K562 (cell line): ENCODE measurements around the gene GLT1D1. TPM values are rescaled to one million over a fixed set of nuclear protein-coding genes. Genes with fewer than 3 reads are reported as not detected.

Source experiments
- ATAC-seq: fragments of 200-7000 bp; cut with Tn5 transposase; 3 replicates; pipeline ENCODE4 v1.9.1; 2020; ENCODE audit warnings: moderate library complexity
- BruUV-seq: library from RNA; stranded (reverse); fragments of 400-500 nt; replicated peaks from 2 replicates; lab custom pipeline; 2021; lab: Mats Ljungman, UMichigan
- CTCF ChIA-PET: fragments of 300-600 bp; formaldehyde crosslinking; extraction: SDS; loops from one replicate; lab custom pipeline; 2021; ENCODE audit warnings: low intra/inter-chr PET ratio; lab: Yijun Ruan, JAX
- POLR2A ChIA-PET: fragments of 300-600, 350-650 bp; sonication (Branson Sonifier 250); formaldehyde crosslinking; extraction: SDS; loops from one replicate; lab custom pipeline; 2021; ENCODE audit warnings: antibody characterized with exemption, inconsistent platforms; lab: Yijun Ruan, JAX
- DNase-seq, 4 experiments: peaks; one replicate each; pipeline versions ENCODE4 v3.0.0 to v3.0.0-alpha.2; 2011 to 2018; ENCODE audit warnings: low spot score in 3 of 4, mixed read lengths in 3 of 4; ENCODE audit errors: extremely low read depth in 1 of 4
- FAIRE-seq: peaks from 2 replicates; lab custom pipeline; 2011; peaks lifted over from hg19 to GRCh38; lab: Jason Lieb, UNC
- H2AFZ ChIP-seq: 2 replicates; pipeline ENCODE4 v1.6.0; 2011; ENCODE audit warnings: low read depth, low read length, control low read depth, inconsistent platforms
- H3K27ac ChIP-seq: fragments of 200-600 bp; 3 replicates; pipeline ENCODE4 v1.8.0; 2011; ENCODE audit warnings: low read depth, mild to moderate bottlenecking, control low read depth, inconsistent platforms, low read length, moderate library complexity, mixed read lengths; ENCODE audit errors: extremely low read depth
- H3K27me3 ChIP-seq, 2 experiments: fragments of 300-600 bp in 1 of 2; 2 replicates in 1 of 2; 3 replicates in 1 of 2; pipeline versions ENCODE4 v1.6.0 to v1.8.0; 2011; ENCODE audit warnings: inconsistent platforms in 2 of 2, low read length in 2 of 2, mild to moderate bottlenecking in 1 of 2, mixed read lengths in 1 of 2, moderate library complexity in 1 of 2; ENCODE audit not compliant: control insufficient read depth in 2 of 2, insufficient read depth in 2 of 2
- H3K36me3 ChIP-seq: fragments of 300-600 bp; 3 replicates; pipeline ENCODE4 v1.8.0; 2011; ENCODE audit warnings: mild to moderate bottlenecking, low read length, inconsistent platforms; ENCODE audit not compliant: control insufficient read depth, insufficient read depth
- H3K4me1 ChIP-seq, 2 experiments: fragments of 200-600 bp in 1 of 2; replicated peaks in 1 of 2; 2 replicates in 1 of 2; 3 replicates in 1 of 2; pipeline versions ENCODE4 v1.5.1 to v1.8.0; 2011; ENCODE audit warnings: inconsistent platforms in 2 of 2, low read length in 2 of 2, mild to moderate bottlenecking in 1 of 2, mixed read lengths in 1 of 2, moderate library complexity in 1 of 2; ENCODE audit not compliant: control insufficient read depth in 2 of 2, insufficient read depth in 2 of 2
- H3K4me2 ChIP-seq: 2 replicates; pipeline ENCODE4 v1.6.1; 2011; ENCODE audit warnings: low read length, control low read depth, inconsistent platforms, mixed read lengths; ENCODE audit not compliant: insufficient read depth
- H3K4me3 ChIP-seq: fragments of 200-600 bp; sonication (generic), shearing (Covaris generic); 2 replicates; pipeline ENCODE4 v1.5.1; 2016; ENCODE audit warnings: control low read depth, inconsistent platforms
- H3K79me2 ChIP-seq: fragments of 200-600 bp; 3 replicates; pipeline ENCODE4 v1.8.0; 2011; ENCODE audit warnings: low read length, inconsistent platforms; ENCODE audit not compliant: control insufficient read depth, insufficient read depth
- H3K9ac ChIP-seq, 2 experiments: 2 replicates each; pipeline versions ENCODE4 v1.6.0 to v1.6.1; 2011; ENCODE audit warnings: low read depth in 2 of 2, low read length in 2 of 2, control low read depth in 1 of 2, inconsistent platforms in 1 of 2, mild to moderate bottlenecking in 1 of 2, mixed read lengths in 1 of 2; ENCODE audit not compliant: insufficient read depth in 1 of 2
- H3K9me1 ChIP-seq: one replicate; pipeline ENCODE4 v1.6.0; 2011; ENCODE audit warnings: inconsistent platforms, mild to moderate bottlenecking, low read length, moderate library complexity; ENCODE audit not compliant: control insufficient read depth, insufficient read depth
- H3K9me3 ChIP-seq: replicated peaks from 2 replicates; pipeline ENCODE4 v1.5.1; 2011; ENCODE audit warnings: low read depth, low read length, inconsistent platforms; ENCODE audit not compliant: control insufficient read depth, insufficient read depth
- H4K20me1 ChIP-seq: replicated peaks from 2 replicates; pipeline ENCODE4 v1.6.1; 2011; ENCODE audit warnings: low read length, inconsistent platforms, mixed read lengths; ENCODE audit not compliant: control insufficient read depth, insufficient read depth
- BRF1 ChIP-seq: IDR thresholded peaks from 3 replicates; pipeline ENCODE4 v1.6.1; 2011; ENCODE audit warnings: borderline replicate concordance, mild to moderate bottlenecking; ENCODE audit not compliant: insufficient read length; ENCODE audit errors: extremely low read depth
- MAFF ChIP-seq: IDR thresholded peaks from 2 replicates; pipeline ENCODE4 v1.6.1; 2012; ENCODE audit warnings: low read length, improper control_type of control experiment
- MCM7 ChIP-seq, 2 experiments: fragments of 450-650 bp; IDR thresholded peaks; 2 replicates each; pipeline ENCODE4 v1.6.1; 2016 to 2018
- NCOA2 ChIP-seq, 2 experiments: fragments of 450-650 bp; IDR thresholded peaks; 2 replicates each; pipeline ENCODE4 v1.6.1; 2018; ENCODE audit warnings: mild to moderate bottlenecking in 2 of 2, moderate library complexity in 1 of 2; ENCODE audit not compliant: partially characterized antibody in 2 of 2
- RBM14 ChIP-seq: fragments of 200-400 bp; formaldehyde crosslinking; IDR thresholded peaks from 2 replicates; pipeline ENCODE4 v1.6.1; 2018; ENCODE audit warnings: low read depth, mild to moderate bottlenecking, low read length, moderate library complexity, borderline replicate concordance; ENCODE audit not compliant: insufficient read depth
- SMARCB1 ChIP-seq: IDR thresholded peaks from 2 replicates; pipeline ENCODE4 v1.6.1; 2011; ENCODE audit warnings: improper control_type of control experiment, low read depth; ENCODE audit not compliant: insufficient read length
- TFAM ChIP-seq: fragments of 250-450 bp; sonication (Bioruptor Pico); conservative IDR thresholded peaks from 2 replicates; pipeline ENCODE4 v1.5.0; 2021; ENCODE audit warnings: mild to moderate bottlenecking, moderate library complexity
- ZNF354B ChIP-seq: fragments of 250-450 bp; sonication (Bioruptor Pico); IDR thresholded peaks from 2 replicates; pipeline ENCODE4 v1.4.0; 2020
- WGBS: fragments of 100-300 bp; shearing (Covaris generic); methylation state at CpG from one replicate; pipeline ENCODE4 v1.1.6; 2016; ENCODE audit warnings: low coverage, mixed read lengths; ENCODE audit not compliant: insufficient coverage; ENCODE audit errors: missing lambda C conversion rate; 5-methylcytosine and 5-hydroxymethylcytosine counted together
- in situ Hi-C: fragments of 300-500 bp; cut with MboI; formaldehyde crosslinking; loops from 4 replicates; pipeline ENCODE4 v1.15.0; 2018; ENCODE audit warnings: inconsistent platforms, mixed read lengths
- intact Hi-C: fragments of 100-400 bp; cut with micrococcal nuclease; formaldehyde crosslinking; loops from 2 replicates; pipeline ENCODE4 v1.14.2; 2022
- polyA plus RNA-seq, 8 experiments: library from polyadenylated mRNA; depleted of rRNA in 4 of 8; stranded (reverse) in 5 of 8; unstranded in 3 of 8; fragments of >200 nt; fragmentation: Nextera tagmentation in 2 of 8; fragmentation: Illumina TruSeq in 1 of 8; extraction: Ambion mirVana in 2 of 8; extraction: Trizol in 1 of 8; gene quantifications; 2 replicates each; pipeline versions ENCODE4 v1.2.1 to v1.2.3, GENCODE V29; 2011 to 2014; ENCODE audit warnings: inconsistent platforms in 1 of 8, missing spikeins in 1 of 8
- total RNA-seq, 7 experiments: library from RNA; depleted of rRNA in 6 of 7; stranded (reverse); fragments of >200 nt in 6 of 7; fragmentation: Illumina TruSeq in 2 of 7; extraction: Trizol in 2 of 7; gene quantifications; 2 replicates each; pipeline versions ENCODE4 v1.2.1 to v1.2.3, GENCODE V29; 2011 to 2021; ENCODE audit warnings: low replicate concordance in 1 of 7
- TF ChIP-seq, protein P1 (sequence below): fragments of 450-650 bp; IDR thresholded peaks from 2 replicates; pipeline ENCODE4 v1.6.1; 2016; ENCODE audit warnings: missing biosample characterization, missing genetic modification characterization

Gene GLT1D1
- total and polyA plus RNA-seq, 9 of the 15 experiments (the other 6 are each of a cell fraction or from before 2014, with no cell fraction given): 0.04 TPM; not detected in 8

DNA sequence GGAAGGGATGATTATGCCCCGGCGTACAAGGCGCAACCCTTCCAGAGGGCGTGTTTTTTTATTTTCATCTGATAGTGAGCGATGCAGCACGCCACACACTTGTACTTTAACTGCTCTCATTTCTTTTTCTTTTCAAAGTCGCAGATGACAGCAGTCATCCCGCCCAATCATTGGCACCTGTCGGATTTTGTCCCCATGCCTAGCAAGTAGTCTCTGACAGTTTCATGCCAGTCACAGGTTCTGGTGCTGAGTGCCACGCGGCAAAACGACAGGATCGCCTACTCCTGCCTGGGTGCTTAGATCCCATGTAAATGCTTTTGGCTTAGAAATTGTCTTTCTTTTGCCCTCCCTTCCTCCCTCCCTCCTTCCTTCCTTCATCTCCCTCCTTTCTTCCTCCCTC lies 117.7 kb downstream of the GLT1D1 start:
- intact Hi-C loops: no loop called here
- BruUV-seq: no TSS peak

DNA sequence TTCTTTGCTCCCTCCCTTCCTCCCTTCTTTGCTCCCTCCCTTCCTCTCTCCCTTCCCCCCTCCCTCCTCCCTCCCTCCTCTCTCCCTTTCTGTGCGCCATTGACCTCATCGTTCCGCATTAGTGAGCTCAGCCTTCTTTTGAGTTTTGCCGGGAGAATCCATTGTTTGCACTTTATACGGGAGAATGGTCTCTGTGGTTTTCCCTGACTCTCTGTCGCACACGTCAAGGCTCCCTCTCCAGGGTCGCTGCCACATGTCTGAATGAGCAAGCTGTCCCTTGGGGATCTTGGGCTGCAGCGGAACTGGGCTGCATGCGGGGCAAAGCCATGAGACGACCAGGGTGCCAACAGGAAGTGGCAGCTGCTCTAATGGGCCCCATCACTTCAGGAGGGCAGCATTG lies 118.5 kb downstream of the GLT1D1 start:
- no peaks in the 10 kb centered on the region for H3K79me2 ChIP-seq
- peaks cover 11 to 64% of the 10 kb centered on the region in 2 experiments; a peak in 4 of 5 replicates for H3K27me3 ChIP-seq
- no peak for TF ChIP-seq RBM14
- TF ChIP-seq MCM7 (IDR thresholded peaks at IDR 0.05): no peak
- no peak for TF ChIP-seq MAFF
- TF ChIP-seq, protein P1, sequence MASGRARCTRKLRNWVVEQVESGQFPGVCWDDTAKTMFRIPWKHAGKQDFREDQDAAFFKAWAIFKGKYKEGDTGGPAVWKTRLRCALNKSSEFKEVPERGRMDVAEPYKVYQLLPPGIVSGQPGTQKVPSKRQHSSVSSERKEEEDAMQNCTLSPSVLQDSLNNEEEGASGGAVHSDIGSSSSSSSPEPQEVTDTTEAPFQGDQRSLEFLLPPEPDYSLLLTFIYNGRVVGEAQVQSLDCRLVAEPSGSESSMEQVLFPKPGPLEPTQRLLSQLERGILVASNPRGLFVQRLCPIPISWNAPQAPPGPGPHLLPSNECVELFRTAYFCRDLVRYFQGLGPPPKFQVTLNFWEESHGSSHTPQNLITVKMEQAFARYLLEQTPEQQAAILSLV (tag): no peak
- TF ChIP-seq, all 486 proteins: peak for 0
- Histone ChIP-seq H3K9ac (no peak overlapping the region), H2AFZ (no peak overlapping the region), H3K36me3 (no peaks in the 10 kb centered on the region), H3K4me1 (no peaks in the 10 kb centered on the region), H3K27ac (no peak overlapping the region), H3K4me2 (no peak overlapping the region), H4K20me1 (peaks cover 3% of the 10 kb centered on the region; the same call in 1 of the 2 replicates), H3K9me1 (no peaks in the 10 kb centered on the region), H3K9me3 (no peaks in the 10 kb centered on the region), H3K4me3 (no peak overlapping the region)
- POLR2A ChIA-PET: interaction anchor here (0.6 kb wide), 1 partner anchor 23 kb away, joined by 3 read pairs; no protein-coding TSS in a partner anchor
- no peak for ATAC-seq
- in situ Hi-C loops (no loop called here), intact Hi-C loops (no loop called here)
- no peak for DNase-seq
- CTCF ChIA-PET: no interaction called here
- no peak for FAIRE-seq
- WGBS: 0% methylated on average over 8 of the region's 11 CpGs
- BruUV-seq: no TSS peak

More for the DNA sequence above, 117.7 kb downstream of the GLT1D1 start:
- ChIA-PET POLR2A (interaction anchor here (0.7 kb wide), 1 partner anchor 64 kb away, joined by 3 read pairs; no protein-coding TSS in a partner anchor), CTCF (no interaction called here)
- no peak overlapping the region for H3K4me2 ChIP-seq
- peaks cover 3% of the 10 kb centered on the region; the same call in 1 of the 2 replicates for H4K20me1 ChIP-seq
- ATAC-seq (no peak), FAIRE-seq (no peak), DNase-seq (no peak)
- TF ChIP-seq BRF1 (no peak), NCOA2 (IDR thresholded peaks at IDR 0.05; ENCODE audit: partially characterized antibody in 2 of 2) (no peak), ZNF354B (no peak), SMARCB1 (no peak), TFAM (CRISPR knock-in tag) (no peak)
- in situ Hi-C loops: no loop called here
- H3K9ac ChIP-seq: no peak overlapping the region
- WGBS: 2% methylated on average over 13 of the region's 13 CpGs
- no peak overlapping the region for H3K27ac ChIP-seq
- no peaks in the 10 kb centered on the region for H3K9me1 ChIP-seq
- H3K79me2 ChIP-seq: no peaks in the 10 kb centered on the region
- no peaks in the 10 kb centered on the region for H3K9me3 ChIP-seq
- no peak overlapping the region for H3K4me3 ChIP-seq
- no peak overlapping the region for H2AFZ ChIP-seq
- peaks cover 11 to 55% of the 10 kb centered on the region in 2 experiments; a peak in 4 of 5 replicates for H3K27me3 ChIP-seq
- H3K4me1 ChIP-seq: no peaks in the 10 kb centered on the region
- H3K36me3 ChIP-seq: no peaks in the 10 kb centered on the region
